SK-N-SH treated with all-trans-retinoic acid at 6 μM for 48 hours (cell line): ENCODE results near the gene ATP11A.
"Not testable (repeated sequence)": the region's sequence is repeated elsewhere in the genome, so short reads cannot be mapped to it uniquely, and the experiment has no call there.

Experiments used
- ATAC-seq: fragments of 200-7000 bp; cut with Tn5 transposase; 3 replicates; pipeline ENCODE4 v1.9.1; 2020; ENCODE audit warnings: mild to moderate bottlenecking, moderate library complexity
- ARNTL ChIP-seq: fragments of 450-650 bp; formaldehyde crosslinking; IDR thresholded peaks from 2 replicates; pipeline ENCODE4 v1.5.0; 2020; ENCODE audit warnings: low read depth, mild to moderate bottlenecking, moderate library complexity, borderline replicate concordance
- BACH2 ChIP-seq: fragments of 250-450 bp; sonication (Bioruptor Pico); IDR thresholded peaks from 2 replicates; pipeline ENCODE4 v1.9.0; 2021; ENCODE audit warnings: mild to moderate bottlenecking, borderline replicate concordance
- CSDC2 ChIP-seq: fragments of 250-450 bp; sonication (Bioruptor Pico); IDR thresholded peaks from 2 replicates; pipeline ENCODE4 v1.5.0; 2020; ENCODE audit warnings: mild to moderate bottlenecking, moderate library complexity
- ESRRG ChIP-seq: fragments of 250-450 bp; sonication (Bioruptor Pico); IDR thresholded peaks from 2 replicates; pipeline ENCODE4 v1.6.1; 2021; ENCODE audit warnings: mild to moderate bottlenecking
- ISL1 ChIP-seq: fragments of 250-450 bp; sonication (Bioruptor Pico); IDR thresholded peaks from 2 replicates; pipeline ENCODE4 v2.1.2; 2022; ENCODE audit warnings: mild to moderate bottlenecking, moderate library complexity
- PPARA ChIP-seq: fragments of 250-450 bp; sonication (Bioruptor Pico); IDR thresholded peaks from 2 replicates; pipeline ENCODE4 v1.5.0; 2020; ENCODE audit warnings: mild to moderate bottlenecking, borderline replicate concordance
- RARB ChIP-seq: fragments of 250-450 bp; sonication (Bioruptor Pico); IDR thresholded peaks from 2 replicates; pipeline ENCODE4 v1.8.0; 2021; ENCODE audit warnings: mild to moderate bottlenecking, moderate library complexity
- SNAI2 ChIP-seq: fragments of 250-450 bp; sonication (Bioruptor Pico); IDR thresholded peaks from 2 replicates; pipeline ENCODE4 v1.5.0; 2020; ENCODE audit warnings: mild to moderate bottlenecking, moderate library complexity
- TCF4 ChIP-seq: fragments of 250-450 bp; sonication (Bioruptor Pico); IDR thresholded peaks from 2 replicates; pipeline ENCODE4 v1.8.0; 2021; ENCODE audit warnings: mild to moderate bottlenecking, moderate library complexity, borderline replicate concordance
- TOX ChIP-seq: fragments of 250-450 bp; sonication (Bioruptor Pico); IDR thresholded peaks from 2 replicates; pipeline ENCODE4 v1.8.0; 2021; ENCODE audit warnings: mild to moderate bottlenecking, moderate library complexity, borderline replicate concordance
- ZC3H10 ChIP-seq: fragments of 250-450 bp; sonication (Bioruptor Pico); IDR thresholded peaks from 2 replicates; pipeline ENCODE4 v1.5.1; 2021; ENCODE audit warnings: mild to moderate bottlenecking, moderate library complexity
- ZFP3 ChIP-seq: fragments of 250-450 bp; sonication (Bioruptor Pico); IDR thresholded peaks from 2 replicates; pipeline ENCODE4 v1.5.0; 2020; ENCODE audit warnings: mild to moderate bottlenecking, moderate library complexity
- ZFP30 ChIP-seq: fragments of 450-650 bp; formaldehyde crosslinking; IDR thresholded peaks from 2 replicates; pipeline ENCODE4 v1.5.0; 2022; ENCODE audit warnings: mild to moderate bottlenecking, moderate library complexity
- ZNF565 ChIP-seq: fragments of 450-650 bp; formaldehyde crosslinking; conservative IDR thresholded peaks from 2 replicates; pipeline ENCODE4 v1.5.0; 2020; ENCODE audit warnings: low read depth, mild to moderate bottlenecking, moderate library complexity
- ZNF70 ChIP-seq: fragments of 450-650 bp; formaldehyde crosslinking; IDR thresholded peaks from 2 replicates; pipeline ENCODE4 v1.5.0; 2020; ENCODE audit warnings: mild to moderate bottlenecking, moderate library complexity
- TF ChIP-seq, protein P1 (sequence below): fragments of 250-450 bp; sonication (Bioruptor Pico); IDR thresholded peaks from 2 replicates; pipeline ENCODE4 v1.8.0; 2020; ENCODE audit warnings: mild to moderate bottlenecking, moderate library complexity, borderline replicate concordance
- TF ChIP-seq, protein P2 (sequence below): fragments of 250-450 bp; sonication (Bioruptor Pico); IDR thresholded peaks from 2 replicates; pipeline ENCODE4 v1.5.0; 2020; ENCODE audit warnings: mild to moderate bottlenecking, moderate library complexity
- TF ChIP-seq, protein P3 (sequence below): fragments of 250-450 bp; sonication (Bioruptor Pico); IDR thresholded peaks from 2 replicates; pipeline ENCODE4 v1.8.0; 2021; ENCODE audit warnings: low read depth, mild to moderate bottlenecking, moderate library complexity, borderline replicate concordance
- TF ChIP-seq, protein P4 (sequence below): fragments of 250-450 bp; sonication (Bioruptor Pico); IDR thresholded peaks from 2 replicates; pipeline ENCODE4 v1.5.1; 2020; ENCODE audit warnings: low read depth, mild to moderate bottlenecking, moderate library complexity

The ATP11A gene

DNA sequence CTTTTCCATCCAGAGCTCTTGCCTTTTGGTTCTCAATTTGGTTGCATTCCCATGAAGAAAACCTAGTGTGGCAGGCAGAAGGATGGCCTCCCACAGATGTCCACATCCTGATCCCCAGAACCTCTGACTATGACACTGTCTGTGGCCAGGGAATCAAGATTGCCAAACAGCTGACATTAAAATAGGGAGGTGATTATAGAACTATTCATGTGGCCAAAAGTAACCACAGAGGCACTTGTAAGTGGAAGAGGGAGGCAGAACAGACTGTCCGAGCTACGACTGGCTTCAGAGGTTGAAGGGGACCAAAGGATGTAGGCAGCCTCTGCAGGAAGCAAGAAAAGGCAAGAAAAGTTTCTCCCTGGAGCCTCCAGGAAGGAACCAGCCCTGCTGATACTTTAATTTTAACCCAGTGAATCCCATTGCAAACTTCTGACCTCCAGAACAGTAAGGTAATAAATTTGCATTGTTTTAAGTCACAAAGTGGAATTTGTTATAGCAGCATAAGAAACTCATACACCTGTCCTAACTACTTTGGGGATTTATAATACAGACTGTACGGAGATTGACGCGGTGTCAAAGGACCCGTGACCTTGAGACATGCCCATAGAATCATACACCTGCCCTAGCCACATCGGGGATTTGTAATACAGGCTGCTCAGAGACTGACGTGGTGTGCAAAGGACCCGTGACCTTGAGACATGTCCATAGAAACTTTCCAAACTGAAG lies 106.5 kb downstream of the ATP11A start:
- TF ChIP-seq PPARA = no peak
- no peak for TF ChIP-seq TCF4 (CRISPR knock-in tag)
- no peak for TF ChIP-seq ISL1 (CRISPR knock-in tag)

DNA sequence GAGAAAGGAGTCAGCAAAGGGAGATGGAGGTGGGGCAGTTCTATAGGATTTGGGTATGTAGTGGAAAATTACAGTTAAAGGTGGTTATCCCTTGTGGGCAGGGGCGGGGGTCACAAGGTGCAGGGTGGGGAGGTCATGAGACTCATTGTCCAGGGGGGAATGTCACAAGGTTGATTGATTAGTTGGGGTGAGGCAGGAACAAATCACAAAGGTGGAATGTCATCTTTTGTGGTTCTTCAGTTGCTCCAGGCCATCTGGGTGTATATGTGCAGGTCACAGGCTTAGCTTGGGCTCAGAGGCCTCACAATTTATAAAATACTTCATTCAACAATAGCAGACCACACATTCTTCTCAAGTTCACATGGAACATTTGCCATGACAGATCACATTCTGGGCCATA lies 109.6 kb downstream of the ATP11A start:
- no peak for ATAC-seq
- no peak for TF ChIP-seq PPARA
- TF ChIP-seq, protein P1, sequence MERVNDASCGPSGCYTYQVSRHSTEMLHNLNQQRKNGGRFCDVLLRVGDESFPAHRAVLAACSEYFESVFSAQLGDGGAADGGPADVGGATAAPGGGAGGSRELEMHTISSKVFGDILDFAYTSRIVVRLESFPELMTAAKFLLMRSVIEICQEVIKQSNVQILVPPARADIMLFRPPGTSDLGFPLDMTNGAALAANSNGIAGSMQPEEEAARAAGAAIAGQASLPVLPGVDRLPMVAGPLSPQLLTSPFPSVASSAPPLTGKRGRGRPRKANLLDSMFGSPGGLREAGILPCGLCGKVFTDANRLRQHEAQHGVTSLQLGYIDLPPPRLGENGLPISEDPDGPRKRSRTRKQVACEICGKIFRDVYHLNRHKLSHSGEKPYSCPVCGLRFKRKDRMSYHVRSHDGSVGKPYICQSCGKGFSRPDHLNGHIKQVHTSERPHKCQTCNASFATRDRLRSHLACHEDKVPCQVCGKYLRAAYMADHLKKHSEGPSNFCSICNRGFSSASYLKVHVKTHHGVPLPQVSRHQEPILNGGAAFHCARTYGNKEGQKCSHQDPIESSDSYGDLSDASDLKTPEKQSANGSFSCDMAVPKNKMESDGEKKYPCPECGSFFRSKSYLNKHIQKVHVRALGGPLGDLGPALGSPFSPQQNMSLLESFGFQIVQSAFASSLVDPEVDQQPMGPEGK (CRISPR knock-in tag) = no peak
- no peak for TF ChIP-seq ISL1 (CRISPR knock-in tag)
- TF ChIP-seq ZFP3 = no peak
- TF ChIP-seq CSDC2 (CRISPR knock-in tag) = no peak
- no peak for TF ChIP-seq ZNF70 (CRISPR knock-in tag)
- TF ChIP-seq, protein P2, sequence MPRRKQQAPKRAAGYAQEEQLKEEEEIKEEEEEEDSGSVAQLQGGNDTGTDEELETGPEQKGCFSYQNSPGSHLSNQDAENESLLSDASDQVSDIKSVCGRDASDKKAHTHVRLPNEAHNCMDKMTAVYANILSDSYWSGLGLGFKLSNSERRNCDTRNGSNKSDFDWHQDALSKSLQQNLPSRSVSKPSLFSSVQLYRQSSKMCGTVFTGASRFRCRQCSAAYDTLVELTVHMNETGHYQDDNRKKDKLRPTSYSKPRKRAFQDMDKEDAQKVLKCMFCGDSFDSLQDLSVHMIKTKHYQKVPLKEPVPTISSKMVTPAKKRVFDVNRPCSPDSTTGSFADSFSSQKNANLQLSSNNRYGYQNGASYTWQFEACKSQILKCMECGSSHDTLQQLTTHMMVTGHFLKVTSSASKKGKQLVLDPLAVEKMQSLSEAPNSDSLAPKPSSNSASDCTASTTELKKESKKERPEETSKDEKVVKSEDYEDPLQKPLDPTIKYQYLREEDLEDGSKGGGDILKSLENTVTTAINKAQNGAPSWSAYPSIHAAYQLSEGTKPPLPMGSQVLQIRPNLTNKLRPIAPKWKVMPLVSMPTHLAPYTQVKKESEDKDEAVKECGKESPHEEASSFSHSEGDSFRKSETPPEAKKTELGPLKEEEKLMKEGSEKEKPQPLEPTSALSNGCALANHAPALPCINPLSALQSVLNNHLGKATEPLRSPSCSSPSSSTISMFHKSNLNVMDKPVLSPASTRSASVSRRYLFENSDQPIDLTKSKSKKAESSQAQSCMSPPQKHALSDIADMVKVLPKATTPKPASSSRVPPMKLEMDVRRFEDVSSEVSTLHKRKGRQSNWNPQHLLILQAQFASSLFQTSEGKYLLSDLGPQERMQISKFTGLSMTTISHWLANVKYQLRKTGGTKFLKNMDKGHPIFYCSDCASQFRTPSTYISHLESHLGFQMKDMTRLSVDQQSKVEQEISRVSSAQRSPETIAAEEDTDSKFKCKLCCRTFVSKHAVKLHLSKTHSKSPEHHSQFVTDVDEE (CRISPR knock-in tag) = no peak
- TF ChIP-seq SNAI2 (CRISPR knock-in tag) = no peak
- no peak for TF ChIP-seq ARNTL (CRISPR knock-in tag)
- TF ChIP-seq BACH2 (CRISPR knock-in tag) = no peak
- TF ChIP-seq ZNF565 (CRISPR knock-in tag) = no peak
- no peak for TF ChIP-seq RARB (CRISPR knock-in tag)
- no peak for TF ChIP-seq ZFP30 (CRISPR knock-in tag)
- TF ChIP-seq ESRRG (CRISPR knock-in tag) = no peak
- TF ChIP-seq, protein P3, sequence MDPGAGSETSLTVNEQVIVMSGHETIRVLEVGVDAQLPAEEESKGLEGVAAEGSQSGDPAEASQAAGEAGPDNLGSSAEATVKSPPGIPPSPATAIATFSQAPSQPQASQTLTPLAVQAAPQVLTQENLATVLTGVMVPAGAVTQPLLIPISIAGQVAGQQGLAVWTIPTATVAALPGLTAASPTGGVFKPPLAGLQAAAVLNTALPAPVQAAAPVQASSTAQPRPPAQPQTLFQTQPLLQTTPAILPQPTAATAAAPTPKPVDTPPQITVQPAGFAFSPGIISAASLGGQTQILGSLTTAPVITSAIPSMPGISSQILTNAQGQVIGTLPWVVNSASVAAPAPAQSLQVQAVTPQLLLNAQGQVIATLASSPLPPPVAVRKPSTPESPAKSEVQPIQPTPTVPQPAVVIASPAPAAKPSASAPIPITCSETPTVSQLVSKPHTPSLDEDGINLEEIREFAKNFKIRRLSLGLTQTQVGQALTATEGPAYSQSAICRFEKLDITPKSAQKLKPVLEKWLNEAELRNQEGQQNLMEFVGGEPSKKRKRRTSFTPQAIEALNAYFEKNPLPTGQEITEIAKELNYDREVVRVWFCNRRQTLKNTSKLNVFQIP (CRISPR knock-in tag) = no peak
- TF ChIP-seq TOX (CRISPR knock-in tag) = no peak
- TF ChIP-seq ZC3H10 (CRISPR knock-in tag) = no peak
- TF ChIP-seq, protein P4, sequence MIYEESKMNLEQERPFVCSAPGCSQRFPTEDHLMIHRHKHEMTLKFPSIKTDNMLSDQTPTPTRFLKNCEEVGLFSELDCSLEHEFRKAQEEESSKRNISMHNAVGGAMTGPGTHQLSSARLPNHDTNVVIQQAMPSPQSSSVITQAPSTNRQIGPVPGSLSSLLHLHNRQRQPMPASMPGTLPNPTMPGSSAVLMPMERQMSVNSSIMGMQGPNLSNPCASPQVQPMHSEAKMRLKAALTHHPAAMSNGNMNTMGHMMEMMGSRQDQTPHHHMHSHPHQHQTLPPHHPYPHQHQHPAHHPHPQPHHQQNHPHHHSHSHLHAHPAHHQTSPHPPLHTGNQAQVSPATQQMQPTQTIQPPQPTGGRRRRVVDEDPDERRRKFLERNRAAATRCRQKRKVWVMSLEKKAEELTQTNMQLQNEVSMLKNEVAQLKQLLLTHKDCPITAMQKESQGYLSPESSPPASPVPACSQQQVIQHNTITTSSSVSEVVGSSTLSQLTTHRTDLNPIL (CRISPR knock-in tag) = no peak

More for the DNA sequence above, 106.5 kb downstream of the ATP11A start:
- ATAC-seq = no peak

DNA sequence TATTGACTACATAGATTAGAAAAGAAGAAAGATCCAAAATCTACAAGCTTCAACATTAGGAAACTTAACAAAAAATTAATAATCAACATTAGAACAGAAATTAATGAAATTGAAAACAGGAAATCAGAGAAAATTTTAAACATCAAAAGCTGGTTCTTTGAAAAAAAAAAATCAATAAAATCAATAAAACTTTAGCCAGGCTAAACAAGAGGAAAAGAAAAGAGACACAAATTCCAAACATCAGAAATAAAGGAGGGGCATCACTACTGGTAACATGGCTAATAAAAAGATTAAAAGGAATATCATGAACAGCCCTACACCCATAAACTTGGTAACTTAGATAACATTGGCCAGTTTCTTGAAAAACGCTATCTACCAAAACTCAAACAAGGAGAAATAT lies 110.2 kb downstream of the ATP11A start:
- ATAC-seq = no peak
- no peak for TF ChIP-seq ISL1 (CRISPR knock-in tag)
- no peak for TF ChIP-seq ZFP3
- no peak for TF ChIP-seq ZC3H10 (CRISPR knock-in tag)
- TF ChIP-seq CSDC2 (CRISPR knock-in tag) = no peak
- TF ChIP-seq PPARA = no peak
- no peak for TF ChIP-seq TCF4 (CRISPR knock-in tag)
- TF ChIP-seq ZNF565 (CRISPR knock-in tag) = no peak
- no peak for TF ChIP-seq SNAI2 (CRISPR knock-in tag)
- TF ChIP-seq, protein P4 (CRISPR knock-in tag) = no peak
- TF ChIP-seq, protein P2 (CRISPR knock-in tag) = no peak
- TF ChIP-seq, all 23 proteins: peak for 0

DNA sequence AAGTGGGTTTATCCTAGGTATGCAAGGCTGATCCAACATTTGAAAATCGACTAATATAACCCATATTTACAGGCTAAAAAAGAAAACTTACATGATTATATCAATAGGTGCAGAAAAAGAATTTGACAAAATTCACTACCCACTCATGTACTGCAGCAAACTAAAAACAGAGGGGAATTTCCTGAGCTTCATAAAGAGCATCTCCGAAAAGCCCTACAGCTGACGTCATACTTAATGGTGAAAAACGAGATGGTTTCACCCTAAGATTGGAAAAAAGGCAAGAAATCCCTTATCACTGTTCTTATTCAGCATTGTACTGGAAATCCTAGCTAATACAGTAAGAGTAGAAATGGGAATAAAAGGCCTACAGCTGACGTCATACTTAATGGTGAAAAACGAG lies 111.0 kb downstream of the ATP11A start:
- not testable (repeated sequence) for ATAC-seq
